Hepatocyte (in vitro differentiated cells): ENCODE data around the gene TRA2B. TPM values are rescaled to one million over a fixed set of nuclear protein-coding genes. Genes with fewer than 3 reads are reported as not detected.

Source experiments
- DNase-seq: peaks from one replicate; pipeline ENCODE4 v3.0.0-alpha.2; 2016; ENCODE audit warnings: low spot score
- H2AFZ ChIP-seq: fragments of 200-600 bp; sonication (generic); 2 replicates; pipeline ENCODE4 v1.6.0; 2016; ENCODE audit warnings: antibody characterized with exemption, mild to moderate bottlenecking
- H3K27ac ChIP-seq: fragments of 200-600 bp; sonication (generic); 2 replicates; pipeline ENCODE4 v1.5.1; 2016; ENCODE audit warnings: mild to moderate bottlenecking
- H3K27me3 ChIP-seq: fragments of 200-600 bp; sonication (generic); 2 replicates; pipeline ENCODE4 v1.6.1; 2016
- H3K36me3 ChIP-seq: fragments of 200-600 bp; sonication (generic); replicated peaks from 2 replicates; pipeline ENCODE4 v1.5.1; 2016; ENCODE audit warnings: low read depth; ENCODE audit not compliant: insufficient read depth
- H3K4me1 ChIP-seq: fragments of 200-600 bp; sonication (generic); 2 replicates; pipeline ENCODE4 v1.5.1; 2016; ENCODE audit warnings: mild to moderate bottlenecking, moderate library complexity; ENCODE audit not compliant: insufficient read depth
- H3K4me2 ChIP-seq: fragments of 200-600 bp; sonication (generic); 2 replicates; pipeline ENCODE4 v1.6.0; 2016
- H3K4me3 ChIP-seq: fragments of 200-600 bp; sonication (generic); 2 replicates; pipeline ENCODE4 v1.5.1; 2016; ENCODE audit warnings: mild to moderate bottlenecking
- H3K79me2 ChIP-seq: fragments of 200-600 bp; sonication (generic); 2 replicates; pipeline ENCODE4 v1.6.0; 2017; ENCODE audit warnings: mild to moderate bottlenecking
- H3K9me2 ChIP-seq: fragments of 200-600 bp; sonication (generic); replicated peaks from 2 replicates; pipeline ENCODE4 v1.6.0; 2017; ENCODE audit warnings: mild to moderate bottlenecking; ENCODE audit not compliant: insufficient read depth
- H3K9me3 ChIP-seq: fragments of 200-600 bp; sonication (generic); 2 replicates; pipeline ENCODE4 v1.5.1; 2016; ENCODE audit warnings: low read depth, mild to moderate bottlenecking
- H4K20me1 ChIP-seq: fragments of 200-600 bp; sonication (generic); 2 replicates; pipeline ENCODE4 v1.6.0; 2016; ENCODE audit warnings: mild to moderate bottlenecking; ENCODE audit not compliant: insufficient read depth, poor library complexity, severe bottlenecking
- CTCF ChIP-seq: fragments of 200-600 bp; sonication (generic); IDR thresholded peaks from 2 replicates; pipeline ENCODE4 v1.5.1; 2016; ENCODE audit warnings: antibody characterized with exemption, mild to moderate bottlenecking; ENCODE audit not compliant: poor library complexity
- EZH2 ChIP-seq: fragments of 200-600 bp; sonication (generic); IDR thresholded peaks from 2 replicates; pipeline ENCODE4 v1.6.1; 2016; ENCODE audit warnings: antibody characterized with exemption, mild to moderate bottlenecking, borderline replicate concordance
- EZH2phosphoT487 ChIP-seq: fragments of 200-600 bp; sonication (generic); IDR thresholded peaks from one replicate; pipeline ENCODE4 v1.6.1; 2018; ENCODE audit warnings: antibody characterized with exemption, mild to moderate bottlenecking, low read depth, moderate library complexity; ENCODE audit not compliant: unreplicated experiment, severe bottlenecking
- WGBS: methylation state at CpG from one replicate; pipeline ENCODE4 v1.1.6; 2016; ENCODE audit warnings: low lambda C conversion rate; ENCODE audit errors: missing lambda C conversion rate; 5-methylcytosine and 5-hydroxymethylcytosine counted together
- polyA plus RNA-seq: library from polyadenylated mRNA; unstranded; fragments of >200 nt; fragmentation: Nextera tagmentation; extraction: Ambion mirVana; gene quantifications from 2 replicates; pipeline ENCODE4 v1.2.1, GENCODE V29; 2016
- total RNA-seq: library from RNA; depleted of rRNA; stranded (reverse); fragments of >200 nt; gene quantifications from 2 replicates; pipeline ENCODE4 v1.2.3, GENCODE V29; 2014

TRA2B gene
- total and polyA plus RNA-seq, 2 experiments from 2014 or later: 93.6 to 135 TPM

- Histone ChIP-seq H4K20me1 (no peaks in the 10 kb centered on the region), H3K4me1 (no peaks in the 10 kb centered on the region), H3K4me3 (no peak overlapping the region), H3K9me2 (no peaks in the 10 kb centered on the region), H2AFZ (no peak overlapping the region), H3K27me3 (no peaks in the 10 kb centered on the region), H3K4me2 (no peak overlapping the region), H3K9me3 (no peaks in the 10 kb centered on the region), H3K36me3 (no peaks in the 10 kb centered on the region), H3K27ac (no peak overlapping the region), H3K79me2 (no peaks in the 10 kb centered on the region)
- 88% methylated on average over 4 of the region's 4 CpGs for WGBS
- no peak for DNase-seq
- TF ChIP-seq EZH2phosphoT487 (no peak), EZH2 (no peak), CTCF (no peak)
Measured at GRCh38 chr3:185881926-185882325, 55.9 kb downstream of the TRA2B start.

- no peaks in the 10 kb centered on the region for H3K9me3 ChIP-seq
- no peaks in the 10 kb centered on the region for H3K9me2 ChIP-seq
- no peaks in the 10 kb centered on the region for H3K4me1 ChIP-seq
- TF ChIP-seq EZH2 (no peak), CTCF (no peak), EZH2phosphoT487 (no peak)
- H2AFZ ChIP-seq: no peak overlapping the region
- no peaks in the 10 kb centered on the region for H3K36me3 ChIP-seq
- no peaks in the 10 kb centered on the region for H3K27me3 ChIP-seq
- H4K20me1 ChIP-seq: no peaks in the 10 kb centered on the region
- H3K4me3 ChIP-seq: no peak overlapping the region
- H3K27ac ChIP-seq: no peak overlapping the region
- no peak for DNase-seq
- WGBS: 84% methylated on average over 7 of the region's 7 CpGs
- H3K4me2 ChIP-seq: no peak overlapping the region
- no peaks in the 10 kb centered on the region for H3K79me2 ChIP-seq
Measured at GRCh38 chr3:185880600-185880999, 57.2 kb downstream of the TRA2B start.

- no peak overlapping the region for H3K4me3 ChIP-seq
- H3K79me2 ChIP-seq: no peaks in the 10 kb centered on the region
- no peak for DNase-seq
- H3K4me1 ChIP-seq: no peaks in the 10 kb centered on the region
- H3K4me2 ChIP-seq: no peak overlapping the region
- no peaks in the 10 kb centered on the region for H4K20me1 ChIP-seq
- no peaks in the 10 kb centered on the region for H3K9me3 ChIP-seq
- TF ChIP-seq EZH2phosphoT487 (no peak), CTCF (no peak), EZH2 (no peak)
- 65% methylated on average over 5 of the region's 5 CpGs for WGBS
- H3K27me3 ChIP-seq: no peaks in the 10 kb centered on the region
- H2AFZ ChIP-seq: no peak overlapping the region
- H3K9me2 ChIP-seq: no peaks in the 10 kb centered on the region
- H3K36me3 ChIP-seq: no peaks in the 10 kb centered on the region
- no peak overlapping the region for H3K27ac ChIP-seq
Measured at GRCh38 chr3:185878920-185879319, 58.9 kb downstream of the TRA2B start.

GRCh38 chr3:185874119-185874518 is 63.7 kb downstream of the TRA2B start:
- Histone ChIP-seq H3K4me3 (no peak overlapping the region), H3K4me2 (no peak overlapping the region), H3K36me3 (no peaks in the 10 kb centered on the region), H2AFZ (no peak overlapping the region), H3K27me3 (no peaks in the 10 kb centered on the region), H3K27ac (no peak overlapping the region), H3K9me3 (no peaks in the 10 kb centered on the region), H3K4me1 (no peaks in the 10 kb centered on the region), H3K9me2 (no peaks in the 10 kb centered on the region), H3K79me2 (no peaks in the 10 kb centered on the region), H4K20me1 (no peaks in the 10 kb centered on the region)
- no peak for TF ChIP-seq EZH2
- no peak for TF ChIP-seq CTCF
- no peak for TF ChIP-seq EZH2phosphoT487
- DNase-seq: no peak
- 74% methylated on average over 9 of the region's 9 CpGs for WGBS
